K562 (cell line): ENCODE measurements around the gene HJV. TPM values are rescaled to one million over a fixed set of nuclear protein-coding genes. Genes with fewer than 3 reads are reported as not detected.

Experiments used
- ARID3B ChIP-seq: fragments of 250-450 bp; sonication (Bioruptor Pico); IDR thresholded peaks from 2 replicates; pipeline ENCODE4 v1.4.0; 2020; ENCODE audit warnings: borderline replicate concordance
- ELF4 ChIP-seq: fragments of 450-650 bp; formaldehyde crosslinking; IDR thresholded peaks from 2 replicates; pipeline ENCODE4 v1.4.0; 2022; ENCODE audit warnings: missing genetic modification characterization
- KAT2B ChIP-seq: IDR thresholded peaks from one replicate; pipeline ENCODE4 v1.6.1; 2012; ENCODE audit warnings: low read depth, mild to moderate bottlenecking, control low read depth, inconsistent platforms, low read length, moderate library complexity
- KLF6 ChIP-seq: fragments of 250-450 bp; sonication (Bioruptor Pico); IDR thresholded peaks from 2 replicates; pipeline ENCODE4 v1.4.0; 2020; ENCODE audit warnings: mild to moderate bottlenecking, moderate library complexity, borderline replicate concordance
- SIN3B ChIP-seq: fragments of 450-650 bp; IDR thresholded peaks from 2 replicates; pipeline ENCODE4 v1.6.1; 2017; ENCODE audit warnings: low read depth, mild to moderate bottlenecking, moderate library complexity
- TBP ChIP-seq: optimal IDR thresholded peaks from 2 replicates; pipeline ENCODE3; 2011; ENCODE audit warnings: low read depth, low read length, improper control_type of control experiment
- polyA plus RNA-seq, 8 experiments: library from polyadenylated mRNA; depleted of rRNA in 4 of 8; stranded (reverse) in 5 of 8; unstranded in 3 of 8; fragments of >200 nt; fragmentation: Nextera tagmentation in 2 of 8; fragmentation: Illumina TruSeq in 1 of 8; extraction: Ambion mirVana in 2 of 8; extraction: Trizol in 1 of 8; gene quantifications; 2 replicates each; pipeline versions ENCODE4 v1.2.1 to v1.2.3, GENCODE V29; 2011 to 2014; ENCODE audit warnings: inconsistent platforms in 1 of 8, missing spikeins in 1 of 8
- total RNA-seq, 7 experiments: library from RNA; depleted of rRNA in 6 of 7; stranded (reverse); fragments of >200 nt in 6 of 7; fragmentation: Illumina TruSeq in 2 of 7; extraction: Trizol in 2 of 7; gene quantifications; 2 replicates each; pipeline versions ENCODE4 v1.2.1 to v1.2.3, GENCODE V29; 2011 to 2021; ENCODE audit warnings: low replicate concordance in 1 of 7
- TF ChIP-seq, protein P1 (sequence below): fragments of 250-450 bp; sonication (Bioruptor Pico); IDR thresholded peaks from 2 replicates; pipeline ENCODE4 v1.5.1; 2021; ENCODE audit warnings: mild to moderate bottlenecking

Gene HJV
- total and polyA plus RNA-seq, 9 of the 15 experiments (the other 6 are each of a cell fraction or from before 2014, with no cell fraction given), result 1.0 to 6.6 (median 2.4) TPM

DNA sequence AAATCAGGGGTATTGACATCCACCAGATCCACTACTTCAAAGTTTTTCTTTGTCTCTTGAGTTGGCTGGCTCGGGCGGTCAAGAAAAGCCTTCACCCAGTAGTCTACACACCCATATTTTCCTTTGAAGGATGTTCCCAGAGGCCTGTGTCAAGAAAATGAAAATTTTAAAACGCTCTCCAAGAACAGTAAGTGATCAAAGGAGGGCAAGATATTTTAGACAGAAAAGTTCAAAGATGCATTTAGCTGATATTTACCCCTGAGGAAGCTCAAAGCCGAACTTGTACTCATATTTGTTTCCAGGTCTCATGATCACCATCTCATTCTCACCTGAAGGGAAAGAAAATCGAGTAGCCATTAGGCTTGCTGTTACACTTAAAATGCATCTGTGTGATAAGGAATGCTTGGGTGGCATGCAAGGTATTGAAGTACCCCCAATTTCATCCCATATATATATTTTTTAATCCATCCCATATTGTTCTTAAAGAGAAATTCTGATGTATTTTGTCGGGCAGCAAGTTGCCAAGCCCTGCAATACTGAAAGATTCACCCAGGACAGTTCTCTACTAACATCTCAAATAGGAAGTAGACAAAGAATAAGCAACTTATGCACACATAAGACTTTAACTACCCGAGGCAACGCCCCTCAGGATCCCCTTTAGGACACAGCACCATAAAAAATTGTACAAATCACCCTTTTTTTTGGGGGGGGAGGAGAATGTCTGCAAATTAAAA is 26.2 kb downstream of the HJV start (continued):
- TF ChIP-seq, protein P1, sequence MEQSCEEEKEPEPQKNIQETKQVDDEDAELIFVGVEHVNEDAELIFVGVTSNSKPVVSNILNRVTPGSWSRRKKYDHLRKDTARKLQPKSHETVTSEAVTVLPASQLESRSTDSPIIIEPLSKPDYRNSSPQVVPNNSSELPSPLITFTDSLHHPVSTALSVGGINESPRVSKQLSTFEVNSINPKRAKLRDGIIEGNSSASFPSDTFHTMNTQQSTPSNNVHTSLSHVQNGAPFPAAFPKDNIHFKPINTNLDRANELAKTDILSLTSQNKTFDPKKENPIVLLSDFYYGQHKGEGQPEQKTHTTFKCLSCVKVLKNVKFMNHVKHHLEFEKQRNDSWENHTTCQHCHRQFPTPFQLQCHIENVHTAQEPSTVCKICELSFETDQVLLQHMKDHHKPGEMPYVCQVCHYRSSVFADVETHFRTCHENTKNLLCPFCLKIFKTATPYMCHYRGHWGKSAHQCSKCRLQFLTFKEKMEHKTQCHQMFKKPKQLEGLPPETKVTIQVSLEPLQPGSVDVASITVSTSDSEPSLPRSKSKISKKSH (CRISPR knock-in tag), result no peak
- TF ChIP-seq KLF6 (no peak), SIN3B (no peak), ARID3B (CRISPR knock-in tag) (no peak), TBP (no peak), ELF4 (CRISPR knock-in tag) (0 out of 2 replicates have a peak, but pooled peaks have one; percentile 64), KAT2B (no peak)
